Mucosa of stomach (tissue), 1 donor: ENCODE results near the gene REXO5.

ENCODE experiments used
- H3K27me3 ChIP-seq: one replicate; pipeline ENCODE4 v1.7.0; 2013; ENCODE audit warnings: mild to moderate bottlenecking, low read length; ENCODE audit not compliant: control insufficient read depth, insufficient read depth
- H3K36me3 ChIP-seq: one replicate; pipeline ENCODE4 v1.7.0; 2013; ENCODE audit warnings: low read length; ENCODE audit not compliant: control insufficient read depth, insufficient read depth
- H3K4me1 ChIP-seq: one replicate; pipeline ENCODE4 v1.7.0; 2013; ENCODE audit warnings: mild to moderate bottlenecking, low read length; ENCODE audit not compliant: control insufficient read depth, insufficient read depth
- H3K4me3 ChIP-seq: one replicate; pipeline ENCODE4 v1.7.0; 2013; ENCODE audit warnings: low read length
- H3K9ac ChIP-seq: one replicate; pipeline ENCODE4 v1.7.0; 2013; ENCODE audit warnings: mild to moderate bottlenecking, low read length, moderate library complexity
- H3K9me3 ChIP-seq: one replicate; pipeline ENCODE4 v1.7.0; 2013; ENCODE audit warnings: mild to moderate bottlenecking, low read length, moderate library complexity; ENCODE audit not compliant: control insufficient read depth
- donor health status: Pancreatic carcinoma.

Gene REXO5

DNA sequence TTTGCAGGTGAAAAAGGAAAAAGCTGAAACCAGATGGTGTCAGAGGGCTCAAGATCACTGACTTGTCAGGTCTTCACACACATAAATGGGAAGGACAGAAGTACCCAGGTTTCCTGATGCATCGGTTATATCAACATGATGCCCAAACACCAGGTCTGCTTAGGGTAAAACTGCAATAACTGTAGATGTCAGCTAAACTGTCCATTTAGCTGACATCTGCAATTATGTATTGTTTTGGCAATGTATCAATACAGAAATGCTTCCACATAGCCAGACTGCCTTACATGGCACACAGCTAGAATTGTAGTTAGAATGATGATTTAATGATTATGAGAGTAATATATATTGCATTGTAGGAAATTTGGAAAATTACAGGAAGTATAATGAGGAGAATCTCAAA is 37.5 kb upstream of the REXO5 start:
- no peaks in the 10 kb centered on the region for H3K27me3 ChIP-seq
- H3K9ac ChIP-seq, result no peak overlapping the region
- no peaks in the 10 kb centered on the region for H3K9me3 ChIP-seq
- no peak overlapping the region for H3K4me3 ChIP-seq
- H3K36me3 ChIP-seq, result no peaks in the 10 kb centered on the region
- no peaks in the 10 kb centered on the region for H3K4me1 ChIP-seq

DNA sequence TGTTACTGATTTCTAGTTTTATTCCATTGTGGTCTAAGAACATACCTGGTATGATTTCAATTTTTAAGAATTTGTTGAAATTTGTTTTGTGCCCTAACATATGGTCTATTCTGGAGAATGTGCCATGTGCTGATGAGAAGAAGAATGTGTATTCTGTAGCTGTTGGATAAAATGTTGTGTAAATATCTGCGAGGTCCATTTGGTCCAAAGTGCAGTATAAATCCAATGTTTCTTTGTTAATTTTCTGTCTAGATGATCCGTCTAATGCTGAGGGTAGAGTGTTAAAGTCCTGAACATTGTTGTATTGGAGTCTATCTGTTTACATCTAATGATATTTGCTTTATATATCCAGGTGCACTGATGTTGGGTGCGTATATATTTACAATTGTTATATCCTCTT is 32.6 kb upstream of the REXO5 start:
- Histone ChIP-seq H3K4me1 (no peaks in the 10 kb centered on the region), H3K9me3 (no peaks in the 10 kb centered on the region), H3K9ac (no peak overlapping the region), H3K27me3 (no peaks in the 10 kb centered on the region), H3K36me3 (no peaks in the 10 kb centered on the region), H3K4me3 (no peak overlapping the region)

DNA sequence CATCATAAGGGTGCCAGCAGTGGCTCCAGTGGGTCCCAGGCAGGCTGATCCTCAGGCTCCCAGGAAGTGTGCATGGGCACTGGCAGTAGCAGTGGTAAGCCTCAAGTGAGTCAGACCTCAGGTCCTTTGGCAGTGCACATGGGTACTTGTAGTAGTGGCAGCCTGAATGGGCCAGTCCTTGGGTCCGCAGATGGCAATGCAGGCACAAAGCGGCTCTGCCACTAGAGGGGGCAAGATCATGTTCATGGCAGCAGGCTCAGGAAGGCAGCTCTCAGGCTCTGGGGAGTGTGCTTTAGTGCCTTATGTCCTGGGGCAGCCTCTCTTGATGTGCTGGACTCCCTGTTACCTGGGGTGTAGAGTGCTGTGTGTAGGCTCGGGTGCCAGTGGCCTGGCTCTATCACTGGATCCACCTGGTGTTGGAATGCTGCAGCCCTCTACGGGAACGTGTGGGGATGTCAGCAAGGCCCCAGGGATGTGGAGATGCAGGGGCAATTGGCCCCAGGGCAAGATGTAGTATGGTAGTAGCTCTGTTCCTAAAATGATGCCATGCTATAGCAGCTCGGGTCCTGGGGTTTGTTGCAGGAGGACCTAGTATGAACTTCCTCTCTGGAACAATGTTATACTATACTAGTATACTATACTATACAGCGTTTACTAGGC is 31.5 kb upstream of the REXO5 start:
- no peaks in the 10 kb centered on the region for H3K4me1 ChIP-seq

DNA sequence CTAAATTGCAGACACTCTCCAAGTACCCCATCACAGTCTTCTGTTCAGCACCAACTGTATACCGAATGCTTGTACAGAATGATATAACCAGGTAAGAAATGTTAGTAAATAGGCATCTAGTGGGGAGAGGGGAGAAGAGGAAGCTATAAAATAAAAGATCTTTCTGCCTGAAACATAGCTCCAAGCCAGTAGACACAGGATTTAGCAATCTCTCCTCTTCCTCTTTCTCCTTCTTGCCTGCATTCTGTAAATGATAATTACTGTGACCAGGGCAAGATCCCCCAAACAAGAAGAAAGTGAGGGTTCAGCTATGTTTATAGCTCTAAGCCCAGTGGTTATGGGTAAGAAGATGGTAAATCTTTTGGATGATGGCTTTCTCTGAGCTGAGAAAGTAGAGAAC is 24.6 kb upstream of the REXO5 start:
- Histone ChIP-seq H3K4me3 (no peak overlapping the region), H3K9me3 (no peaks in the 10 kb centered on the region), H3K27me3 (no peaks in the 10 kb centered on the region), H3K9ac (no peak overlapping the region), H3K36me3 (no peaks in the 10 kb centered on the region), H3K4me1 (no peaks in the 10 kb centered on the region)

More for the DNA sequence above, 31.5 kb upstream of the REXO5 start:
- Histone ChIP-seq H3K9ac (no peak overlapping the region), H3K9me3 (no peaks in the 10 kb centered on the region), H3K36me3 (no peaks in the 10 kb centered on the region), H3K27me3 (no peaks in the 10 kb centered on the region), H3K4me3 (no peak overlapping the region)

DNA sequence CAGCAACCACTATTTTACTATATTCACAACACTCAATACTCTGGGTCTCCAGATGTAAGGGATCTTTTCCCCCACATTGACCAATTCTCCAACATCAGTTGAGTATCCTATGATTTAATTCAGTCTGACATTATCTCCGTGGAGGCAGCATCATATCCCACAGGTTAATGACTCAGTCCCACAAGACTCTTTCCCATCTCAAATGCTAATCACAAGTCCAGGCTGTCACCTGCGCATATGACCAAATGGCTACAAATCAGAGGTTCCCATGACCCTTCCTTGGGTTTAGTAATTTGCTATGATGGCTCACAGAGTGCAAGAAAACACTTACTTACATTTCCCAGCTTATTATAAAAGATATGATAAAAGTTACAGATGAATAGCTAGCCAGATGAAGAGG is 23.9 kb upstream of the REXO5 start:
- no peaks in the 10 kb centered on the region for H3K36me3 ChIP-seq
- no peaks in the 10 kb centered on the region for H3K9me3 ChIP-seq
- H3K4me1 ChIP-seq, result no peaks in the 10 kb centered on the region
- H3K27me3 ChIP-seq, result no peaks in the 10 kb centered on the region
- no peak overlapping the region for H3K4me3 ChIP-seq
- H3K9ac ChIP-seq, result no peak overlapping the region

DNA sequence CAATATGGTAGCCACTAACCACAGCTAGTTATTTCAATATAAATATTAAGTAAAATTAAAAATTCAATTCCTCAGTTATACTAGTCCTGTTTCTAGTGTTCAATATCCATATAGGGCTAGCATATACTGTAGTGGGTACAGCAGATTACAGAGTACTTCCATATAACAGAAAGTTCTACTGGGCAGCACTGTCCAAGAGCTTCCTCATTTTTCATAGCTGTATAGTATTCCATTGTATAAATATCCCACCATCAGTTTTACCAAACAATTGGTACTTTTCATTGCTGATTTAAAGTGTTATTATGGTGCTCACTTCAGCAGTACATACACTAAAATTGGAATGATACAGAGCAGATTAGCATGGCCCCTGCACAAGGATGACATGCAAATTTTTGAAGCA is 22.1 kb upstream of the REXO5 start:
- no peak overlapping the region for H3K9ac ChIP-seq
- H3K36me3 ChIP-seq, result no peaks in the 10 kb centered on the region
- H3K27me3 ChIP-seq, result no peaks in the 10 kb centered on the region
- H3K9me3 ChIP-seq, result no peaks in the 10 kb centered on the region
- no peaks in the 10 kb centered on the region for H3K4me1 ChIP-seq
- no peak overlapping the region for H3K4me3 ChIP-seq

DNA sequence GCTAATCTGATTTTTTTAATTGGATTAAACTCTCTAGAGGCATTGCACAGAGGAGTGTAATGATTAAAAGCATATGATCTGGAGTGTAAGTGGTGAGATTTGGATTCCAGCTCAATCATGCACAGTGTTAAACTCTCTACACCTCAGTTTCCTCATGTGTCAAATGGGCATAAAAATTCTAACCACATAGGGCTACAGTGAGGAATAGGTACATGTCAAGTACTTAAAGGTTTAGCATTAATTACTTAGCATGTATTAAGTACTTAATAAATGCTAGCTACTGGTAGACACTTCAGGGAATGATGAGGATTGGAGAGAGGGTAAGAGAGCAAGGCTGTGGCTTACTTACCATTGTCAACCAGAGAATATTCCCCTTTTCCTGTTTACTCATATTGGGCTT is 17.2 kb upstream of the REXO5 start:
- Histone ChIP-seq H3K4me3 (no peak overlapping the region), H3K4me1 (no peaks in the 10 kb centered on the region), H3K27me3 (no peaks in the 10 kb centered on the region), H3K9ac (no peak overlapping the region), H3K36me3 (no peaks in the 10 kb centered on the region), H3K9me3 (no peaks in the 10 kb centered on the region)

DNA sequence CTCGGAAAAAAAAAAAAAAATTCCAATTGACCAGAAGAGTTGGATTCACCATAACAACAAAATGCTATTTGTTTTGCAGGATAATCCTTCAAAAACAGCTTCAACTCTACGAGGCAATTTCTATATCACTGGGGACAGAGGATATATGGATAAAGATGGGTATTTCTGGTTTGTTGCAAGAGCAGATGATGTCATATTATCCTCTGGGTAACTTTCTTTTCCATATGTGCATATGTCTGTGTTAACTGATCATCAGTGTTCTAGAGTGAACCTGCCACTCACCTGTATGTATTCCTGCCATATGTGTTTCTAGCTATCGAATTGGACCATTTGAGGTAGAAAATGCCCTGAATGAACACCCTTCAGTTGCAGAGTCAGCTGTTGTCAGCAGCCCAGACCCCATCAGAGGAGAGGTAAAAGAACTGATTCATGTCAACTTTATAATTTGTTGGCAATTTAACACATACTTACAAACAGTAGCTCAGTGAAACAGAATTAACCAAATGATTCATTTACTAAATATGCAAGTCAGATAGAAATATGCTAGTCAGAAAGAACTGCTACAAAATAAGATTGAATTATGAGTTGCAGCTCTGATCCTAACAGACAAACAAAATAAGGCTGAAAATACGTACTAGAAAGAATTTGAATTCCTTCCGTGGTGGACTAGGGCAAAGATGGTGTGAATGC is 14.3 kb upstream of the REXO5 start:
- no peaks in the 10 kb centered on the region for H3K27me3 ChIP-seq
- no peak overlapping the region for H3K4me3 ChIP-seq
- no peaks in the 10 kb centered on the region for H3K36me3 ChIP-seq
- H3K4me1 ChIP-seq, result no peaks in the 10 kb centered on the region
- no peak overlapping the region for H3K9ac ChIP-seq
- H3K9me3 ChIP-seq, result no peaks in the 10 kb centered on the region

DNA sequence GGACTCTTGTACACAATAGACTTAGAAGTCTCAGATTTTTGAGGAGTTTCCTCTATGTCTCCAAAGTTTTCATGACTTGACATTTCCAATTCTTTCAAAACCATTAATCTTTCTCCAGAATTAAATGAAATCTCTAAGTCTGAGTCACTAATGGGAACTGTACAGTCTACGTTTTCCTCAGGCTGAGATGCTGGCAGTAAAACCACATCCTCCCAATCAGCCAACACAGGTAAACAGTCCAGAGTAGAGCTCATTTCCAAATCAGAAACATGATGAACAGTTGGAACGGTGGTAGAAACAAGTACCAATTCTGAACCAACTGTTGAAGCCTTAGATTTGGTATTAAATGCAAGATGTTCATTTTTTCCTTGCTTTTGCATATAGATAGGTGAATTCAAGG is 8.0 kb upstream of the REXO5 start:
- Histone ChIP-seq H3K9me3 (no peaks in the 10 kb centered on the region), H3K4me3 (no peak overlapping the region), H3K36me3 (peaks cover 4% of the 10 kb centered on the region), H3K9ac (no peak overlapping the region), H3K4me1 (peaks cover 3% of the 10 kb centered on the region), H3K27me3 (no peaks in the 10 kb centered on the region)

DNA sequence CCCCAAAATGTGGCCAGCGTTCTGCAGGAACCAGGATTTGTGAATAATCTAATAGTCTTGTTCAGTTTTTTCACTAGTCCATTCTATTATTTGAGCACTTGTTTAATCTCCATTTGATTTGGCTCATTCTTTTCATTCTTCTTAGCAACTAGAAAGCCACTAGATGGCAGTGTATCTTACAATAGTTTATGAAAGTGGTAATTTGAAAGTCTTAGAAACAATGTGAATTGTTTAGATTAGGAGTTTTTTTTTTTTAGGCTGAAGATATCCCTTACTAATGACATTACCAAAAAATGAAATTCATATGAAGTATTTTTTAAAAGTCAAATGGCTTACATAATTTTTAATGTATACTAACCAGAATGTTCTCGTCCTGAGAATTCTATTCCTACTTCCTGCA is 6.7 kb upstream of the REXO5 start:
- Histone ChIP-seq H3K4me1 (peaks cover 8% of the 10 kb centered on the region), H3K4me3 (no peak overlapping the region), H3K9me3 (no peaks in the 10 kb centered on the region), H3K36me3 (peaks cover 4% of the 10 kb centered on the region), H3K9ac (no peak overlapping the region), H3K27me3 (no peaks in the 10 kb centered on the region)

DNA sequence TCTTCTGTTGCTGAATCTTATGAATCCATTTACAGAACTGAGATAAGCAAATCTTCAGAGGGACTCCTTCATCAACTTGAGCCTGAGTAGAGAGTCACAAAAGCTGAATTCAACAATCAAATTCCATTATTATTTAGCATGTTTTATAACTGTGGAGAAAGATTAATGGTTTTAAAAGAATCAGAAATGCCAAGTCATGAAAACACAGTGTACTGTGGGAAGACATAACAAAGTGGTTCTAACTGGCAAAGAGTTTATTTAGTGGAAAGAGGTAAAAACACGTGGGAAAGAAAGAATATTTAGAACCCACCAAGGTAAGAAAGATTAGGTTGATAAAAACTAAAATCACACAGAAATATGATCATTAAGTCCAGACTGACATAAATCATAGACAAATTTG is 5.0 kb upstream of the REXO5 start:
- H3K36me3 ChIP-seq, result peaks cover 4% of the 10 kb centered on the region
- no peak overlapping the region for H3K9ac ChIP-seq
- H3K4me1 ChIP-seq, result peaks cover 18% of the 10 kb centered on the region

DNA sequence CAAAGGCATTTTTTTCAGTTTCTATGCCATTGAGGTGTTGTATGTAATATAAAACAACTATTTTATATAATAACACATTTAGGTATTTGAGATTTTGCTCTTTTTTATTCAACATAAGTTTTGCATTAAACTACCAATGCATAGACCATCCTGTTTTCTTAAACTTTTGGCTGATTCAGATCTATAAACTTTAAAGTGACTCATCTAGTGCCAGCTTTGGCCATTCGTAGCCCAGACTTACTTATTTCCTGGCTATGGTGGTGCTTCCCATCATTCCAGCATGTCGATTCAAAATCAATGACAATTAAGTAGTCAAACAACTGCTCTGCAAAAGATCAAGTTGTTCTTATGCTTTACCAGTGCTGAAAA is 3.2 kb upstream of the REXO5 start:
- Histone ChIP-seq H3K4me3 (no peak overlapping the region), H3K27me3 (no peaks in the 10 kb centered on the region), H3K36me3 (peaks cover 4% of the 10 kb centered on the region), H3K9ac (no peak overlapping the region), H3K4me1 (peaks cover 21% of the 10 kb centered on the region), H3K9me3 (no peaks in the 10 kb centered on the region)

More for the DNA sequence above, 5.0 kb upstream of the REXO5 start:
- Histone ChIP-seq H3K27me3 (no peaks in the 10 kb centered on the region), H3K9me3 (no peaks in the 10 kb centered on the region), H3K4me3 (no peak overlapping the region)
